Calu3 (cell line): Measurements from ENCODE around the gene FCN3. TPM values are rescaled to one million over a fixed set of nuclear protein-coding genes. Genes with fewer than 3 reads are reported as not detected.

Experiments
- BruUV-seq: library from RNA; stranded (reverse); fragments of 400-500 nt; replicated peaks from 2 replicates; lab custom pipeline; 2021; lab: Mats Ljungman, UMichigan
- CTCF ChIA-PET: fragments of 300-600 bp; sonication (Branson Sonifier 250); formaldehyde crosslinking; loops from one replicate; lab custom pipeline; 2022; ENCODE audit warnings: antibody characterized with exemption; lab: Charles Lee
- DNase-seq: peaks from one replicate; pipeline ENCODE4 v3.0.0; 2022
- H3K27ac Mint-ChIP-seq: one replicate; pipeline ENCODE4 v1.8.0; 2022; ENCODE audit warnings: mixed read lengths; ENCODE audit not compliant: unreplicated experiment
- H3K27me3 Mint-ChIP-seq: one replicate; pipeline ENCODE4 v1.8.0; 2022; ENCODE audit warnings: mixed read lengths; ENCODE audit not compliant: unreplicated experiment
- H3K36me3 Mint-ChIP-seq: one replicate; pipeline ENCODE4 v1.8.0; 2022; ENCODE audit warnings: mild to moderate bottlenecking, moderate library complexity, mixed read lengths; ENCODE audit not compliant: insufficient read depth, unreplicated experiment
- H3K4me1 Mint-ChIP-seq: one replicate; pipeline ENCODE4 v1.8.0; 2022; ENCODE audit warnings: mild to moderate bottlenecking, low read depth, mixed read lengths; ENCODE audit not compliant: unreplicated experiment
- H3K4me3 Mint-ChIP-seq: one replicate; pipeline ENCODE4 v1.8.0; 2022; ENCODE audit warnings: mild to moderate bottlenecking, low read depth, moderate library complexity, mixed read lengths; ENCODE audit not compliant: unreplicated experiment
- H3K9me3 Mint-ChIP-seq: one replicate; pipeline ENCODE4 v1.8.0; 2022; ENCODE audit warnings: low read depth, mixed read lengths; ENCODE audit not compliant: unreplicated experiment
- intact Hi-C: fragments of 100-400 bp; cut with micrococcal nuclease; formaldehyde crosslinking; loops from one replicate; pipeline ENCODE4 v1.10.0; 2022; ENCODE audit not compliant: unreplicated experiment
- total RNA-seq: library from RNA; stranded (reverse); gene quantifications from 2 replicates; pipeline ENCODE4 v1.2.3, GENCODE V29; 2022
- TF ChIP-seq, protein P1 (sequence below): fragments of 200-600 bp; IDR thresholded peaks from one replicate; pipeline ENCODE4 v1.8.0; 2022; ENCODE audit warnings: antibody characterized with exemption; ENCODE audit not compliant: unreplicated experiment

Gene FCN3
- total RNA-seq, 1 experiment from 2014 or later = not detected

DNA sequence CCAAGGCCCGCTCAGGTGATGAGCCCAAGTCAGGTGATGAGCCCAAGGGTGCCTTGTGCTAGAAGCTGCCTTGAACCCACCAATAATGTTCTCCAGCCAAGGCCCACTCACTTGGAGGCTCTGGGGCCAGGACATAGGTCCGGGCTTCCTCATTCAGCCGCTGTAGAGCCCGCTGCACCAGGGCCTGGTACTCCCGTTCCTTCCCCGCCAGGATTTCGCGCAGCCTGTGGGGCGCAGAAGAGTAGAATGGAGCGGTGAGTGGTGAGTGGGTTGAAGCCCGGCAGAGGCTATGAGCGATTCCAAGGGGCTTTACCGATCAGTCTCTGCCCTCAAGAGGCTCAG, 18.4 kb downstream of the FCN3 start:
- CTCF ChIA-PET = no interaction called here
- DNase-seq = no peak
- H3K4me1 Mint-ChIP-seq = no peaks in the 10 kb centered on the region
- TF ChIP-seq, protein P1, sequence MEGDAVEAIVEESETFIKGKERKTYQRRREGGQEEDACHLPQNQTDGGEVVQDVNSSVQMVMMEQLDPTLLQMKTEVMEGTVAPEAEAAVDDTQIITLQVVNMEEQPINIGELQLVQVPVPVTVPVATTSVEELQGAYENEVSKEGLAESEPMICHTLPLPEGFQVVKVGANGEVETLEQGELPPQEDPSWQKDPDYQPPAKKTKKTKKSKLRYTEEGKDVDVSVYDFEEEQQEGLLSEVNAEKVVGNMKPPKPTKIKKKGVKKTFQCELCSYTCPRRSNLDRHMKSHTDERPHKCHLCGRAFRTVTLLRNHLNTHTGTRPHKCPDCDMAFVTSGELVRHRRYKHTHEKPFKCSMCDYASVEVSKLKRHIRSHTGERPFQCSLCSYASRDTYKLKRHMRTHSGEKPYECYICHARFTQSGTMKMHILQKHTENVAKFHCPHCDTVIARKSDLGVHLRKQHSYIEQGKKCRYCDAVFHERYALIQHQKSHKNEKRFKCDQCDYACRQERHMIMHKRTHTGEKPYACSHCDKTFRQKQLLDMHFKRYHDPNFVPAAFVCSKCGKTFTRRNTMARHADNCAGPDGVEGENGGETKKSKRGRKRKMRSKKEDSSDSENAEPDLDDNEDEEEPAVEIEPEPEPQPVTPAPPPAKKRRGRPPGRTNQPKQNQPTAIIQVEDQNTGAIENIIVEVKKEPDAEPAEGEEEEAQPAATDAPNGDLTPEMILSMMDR = no peak
- H3K9me3 Mint-ChIP-seq = no peaks in the 10 kb centered on the region
- no peaks in the 10 kb centered on the region for H3K27me3 Mint-ChIP-seq
- intact Hi-C loops = no loop called here
- H3K36me3 Mint-ChIP-seq = peaks cover 24% of the 10 kb centered on the region
- no TSS peak for BruUV-seq
- H3K27ac Mint-ChIP-seq = no peak overlapping the region
- no peak overlapping the region for H3K4me3 Mint-ChIP-seq

DNA sequence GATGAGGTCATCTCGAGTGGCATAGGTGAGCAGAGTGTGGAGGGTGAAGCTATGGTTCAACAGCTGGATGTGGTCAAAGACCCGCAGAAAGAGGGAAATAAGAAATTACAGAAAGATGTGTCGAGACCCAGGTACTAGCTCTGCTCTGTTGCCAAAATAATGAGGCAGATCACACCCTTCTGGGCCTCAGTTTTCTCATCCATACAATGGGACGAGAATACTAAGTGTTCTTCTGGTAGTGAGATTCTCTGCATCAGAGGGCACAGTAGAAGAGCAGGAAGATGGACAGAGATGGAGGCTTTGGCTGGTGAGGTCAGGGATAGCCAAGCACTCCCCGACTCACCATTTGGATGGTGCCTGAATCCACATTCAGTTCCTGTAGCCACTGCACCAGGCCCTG, 18.9 kb downstream of the FCN3 start:
- BruUV-seq = no TSS peak
- Mint-ChIP-seq H3K4me3 (no peak overlapping the region), H3K27ac (no peak overlapping the region), H3K9me3 (no peaks in the 10 kb centered on the region), H3K36me3 (peaks cover 28% of the 10 kb centered on the region), H3K27me3 (no peaks in the 10 kb centered on the region), H3K4me1 (no peaks in the 10 kb centered on the region)
- TF ChIP-seq, protein P1 = no peak
- intact Hi-C loops = no loop called here
- CTCF ChIA-PET = no interaction called here
- DNase-seq = no peak

DNA sequence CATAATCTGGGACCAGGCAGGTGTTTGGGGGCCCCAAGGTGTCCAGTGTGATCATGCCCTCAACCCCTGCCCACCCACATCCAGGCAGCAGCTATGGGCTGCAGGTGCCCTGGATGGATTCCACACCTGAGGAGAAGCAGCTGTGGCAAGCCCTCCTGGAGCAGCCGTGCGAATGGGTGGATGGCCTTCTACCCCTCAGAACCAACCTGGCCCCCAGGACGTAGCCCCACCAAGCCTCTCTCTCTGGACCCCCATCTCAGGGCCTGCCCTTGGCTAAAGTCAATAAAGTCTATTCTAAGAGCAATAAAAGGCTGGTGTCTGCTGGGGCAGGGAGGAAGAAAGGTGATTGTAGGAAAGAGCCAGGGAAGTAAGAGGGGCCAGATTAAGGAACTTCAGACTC, 21.0 kb downstream of the FCN3 start:
- intact Hi-C loops = no loop called here
- BruUV-seq = no TSS peak
- Mint-ChIP-seq H3K27me3 (no peaks in the 10 kb centered on the region), H3K9me3 (no peaks in the 10 kb centered on the region), H3K36me3 (peaks cover 24% of the 10 kb centered on the region), H3K4me3 (no peak overlapping the region), H3K27ac (no peak overlapping the region), H3K4me1 (no peaks in the 10 kb centered on the region)
- TF ChIP-seq, protein P1 = no peak
- CTCF ChIA-PET = no interaction called here
- DNase-seq = no peak

DNA sequence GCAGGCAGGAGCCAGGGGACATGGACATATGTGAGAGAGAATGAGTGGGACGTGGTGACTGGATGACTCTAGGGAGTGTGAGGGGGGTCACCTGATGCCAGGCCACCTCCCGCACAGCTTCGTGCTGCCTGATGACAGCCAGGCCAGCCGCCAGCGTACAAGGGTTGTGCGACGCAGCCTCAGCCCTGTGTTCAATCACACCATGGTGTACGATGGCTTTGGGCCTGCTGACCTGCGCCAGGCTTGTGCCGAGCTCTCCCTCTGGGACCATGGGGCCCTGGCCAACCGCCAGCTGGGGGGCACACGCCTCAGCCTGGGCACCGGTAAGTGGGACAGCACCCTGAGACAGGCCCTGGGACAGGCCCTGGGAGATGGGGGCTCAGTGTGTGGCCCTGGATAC, 21.5 kb downstream of the FCN3 start:
- intact Hi-C loops = no loop called here
- CTCF ChIA-PET = no interaction called here
- Mint-ChIP-seq H3K4me3 (no peak overlapping the region), H3K4me1 (peaks cover under 1% of the 10 kb centered on the region), H3K27me3 (no peaks in the 10 kb centered on the region), H3K36me3 (peaks cover 24% of the 10 kb centered on the region), H3K27ac (no peak overlapping the region), H3K9me3 (no peaks in the 10 kb centered on the region)
- BruUV-seq = no TSS peak
- TF ChIP-seq, protein P1 = no peak
- no peak for DNase-seq
